ENCODE data around the gene CDH18.

CDH18 gene

GRCh38 chr5:19986806-19987205, 1.2 kb downstream of the CDH18 start:
- no peak overlapping the region for H3K27ac Mint-ChIP-seq (ENCODE audit: low read depth)

GRCh38 chr5:19986031-19986619, 1.9 kb downstream of the CDH18 start:
- ATAC-seq (replicated peaks; ENCODE audit: extremely low read depth, poor library complexity, severe bottlenecking) (no peak), DNase-seq (ENCODE audit: low spot score in 2 of 2) (no peak)
- H3K27me3 Mint-ChIP-seq = no peaks in the 10 kb centered on the region
- H3K36me3 Mint-ChIP-seq (ENCODE audit: insufficient read depth) = no peaks in the 10 kb centered on the region
- no peak overlapping the region for H3K4me3 Mint-ChIP-seq
- H3K4me1 Mint-ChIP-seq = no peaks in the 10 kb centered on the region
- H3K9me3 Mint-ChIP-seq = peaks cover 34% of the 10 kb centered on the region
- H3K27ac Mint-ChIP-seq (ENCODE audit: low read depth) = no peak overlapping the region

More at GRCh38 chr5:19986806-19987205, 1.2 kb downstream of the CDH18 start:
- peaks cover 28% of the 10 kb centered on the region for H3K9me3 Mint-ChIP-seq
- no peak for DNase-seq (ENCODE audit: low spot score in 2 of 2)
- H3K4me3 Mint-ChIP-seq = no peak overlapping the region
- H3K4me1 Mint-ChIP-seq = no peaks in the 10 kb centered on the region
- no peaks in the 10 kb centered on the region for H3K36me3 Mint-ChIP-seq (ENCODE audit: insufficient read depth)
- no peak for ATAC-seq (replicated peaks; ENCODE audit: extremely low read depth, poor library complexity, severe bottlenecking)
- H3K27me3 Mint-ChIP-seq = no peaks in the 10 kb centered on the region

- DNase-seq (ENCODE audit: low spot score in 2 of 2) = no peak
- no peaks in the 10 kb centered on the region for H3K36me3 Mint-ChIP-seq (ENCODE audit: insufficient read depth)
- H3K9me3 Mint-ChIP-seq = peaks cover 37% of the 10 kb centered on the region
- no peak for ATAC-seq (replicated peaks; ENCODE audit: extremely low read depth, poor library complexity, severe bottlenecking)
- H3K4me1 Mint-ChIP-seq = no peaks in the 10 kb centered on the region
- no peaks in the 10 kb centered on the region for H3K27me3 Mint-ChIP-seq
- H3K27ac Mint-ChIP-seq (ENCODE audit: low read depth) = no peak overlapping the region
- H3K4me3 Mint-ChIP-seq = no peak overlapping the region
Observed at GRCh38 chr5:19978476-19978875, 9.5 kb downstream of the CDH18 start.

- Mint-ChIP-seq H3K4me3 (no peak overlapping the region), H3K9me3 (peaks cover 39% of the 10 kb centered on the region), H3K4me1 (no peaks in the 10 kb centered on the region), H3K27me3 (no peaks in the 10 kb centered on the region), H3K36me3 (ENCODE audit: insufficient read depth) (no peaks in the 10 kb centered on the region), H3K27ac (ENCODE audit: low read depth) (no peak overlapping the region)
- no peak for DNase-seq (ENCODE audit: low spot score in 2 of 2)
- ATAC-seq (replicated peaks; ENCODE audit: extremely low read depth, poor library complexity, severe bottlenecking) = no peak
Observed at GRCh38 chr5:19977099-19977498, 10.9 kb downstream of the CDH18 start.

DNA sequence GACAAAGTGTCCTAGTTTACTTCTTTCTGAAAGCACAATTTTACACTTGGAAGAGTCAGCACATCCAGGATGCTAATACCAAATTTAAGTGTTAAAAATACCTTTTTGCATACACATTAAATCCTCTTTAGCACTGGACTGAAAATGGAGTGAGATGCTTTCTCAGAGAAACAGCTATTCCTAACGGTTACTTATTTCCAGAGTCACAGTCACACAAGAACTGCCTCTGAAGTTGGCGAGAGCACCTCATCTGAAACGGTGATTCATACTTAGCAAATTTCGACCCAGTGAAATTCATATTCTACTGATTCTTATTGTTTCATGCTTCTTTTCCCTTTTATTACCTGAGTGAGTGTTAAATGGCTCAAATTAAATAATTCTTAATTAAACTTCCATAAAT, 12.2 kb downstream of the CDH18 start:
- no peaks in the 10 kb centered on the region for H3K27me3 Mint-ChIP-seq
- no peaks in the 10 kb centered on the region for H3K4me1 Mint-ChIP-seq
- no peaks in the 10 kb centered on the region for H3K36me3 Mint-ChIP-seq (ENCODE audit: insufficient read depth)
- ATAC-seq (replicated peaks; ENCODE audit: extremely low read depth, poor library complexity, severe bottlenecking) = no peak
- peaks cover 32% of the 10 kb centered on the region for H3K9me3 Mint-ChIP-seq
- no peak overlapping the region for H3K27ac Mint-ChIP-seq (ENCODE audit: low read depth)
- no peak for DNase-seq (ENCODE audit: low spot score in 2 of 2)
- H3K4me3 Mint-ChIP-seq = no peak overlapping the region

- no peaks in the 10 kb centered on the region for H3K27me3 Mint-ChIP-seq
- no peaks in the 10 kb centered on the region for H3K36me3 Mint-ChIP-seq (ENCODE audit: insufficient read depth)
- no peak for DNase-seq (ENCODE audit: low spot score in 2 of 2)
- H3K9me3 Mint-ChIP-seq = peaks cover 7% of the 10 kb centered on the region
- ATAC-seq (replicated peaks; ENCODE audit: extremely low read depth, poor library complexity, severe bottlenecking) = no peak
- H3K4me3 Mint-ChIP-seq = no peak overlapping the region
- H3K27ac Mint-ChIP-seq (ENCODE audit: low read depth) = no peak overlapping the region
- H3K4me1 Mint-ChIP-seq = no peaks in the 10 kb centered on the region
Observed at GRCh38 chr5:19960451-19960850, 27.5 kb downstream of the CDH18 start.

DNA sequence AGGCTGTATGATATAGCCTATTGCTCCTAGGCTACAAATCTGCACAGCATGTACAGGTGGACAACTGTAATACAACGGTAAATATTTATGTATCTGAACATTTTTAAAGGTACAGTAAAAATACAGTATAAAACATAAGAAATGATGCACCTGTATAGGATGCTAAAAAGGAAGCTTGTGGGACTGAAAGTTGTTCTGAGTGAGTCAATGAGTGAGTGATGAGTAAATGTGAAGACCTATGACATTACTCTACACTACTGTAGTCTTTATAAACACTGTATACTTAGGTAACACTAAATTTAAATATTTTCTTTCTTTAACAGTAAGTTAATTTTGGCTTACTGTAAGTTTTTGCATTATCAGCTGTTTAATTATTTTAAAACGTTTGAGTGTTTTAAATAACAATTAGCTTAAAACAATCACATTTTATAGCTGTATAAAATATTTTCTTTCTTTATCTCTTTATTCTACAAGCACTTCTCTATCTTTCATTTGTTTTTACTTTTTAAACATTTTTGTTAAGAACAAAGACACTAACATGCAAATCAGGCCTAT, 28.1 kb downstream of the CDH18 start:
- DNase-seq (ENCODE audit: low spot score in 2 of 2) (no peak), ATAC-seq (replicated peaks; ENCODE audit: extremely low read depth, poor library complexity, severe bottlenecking) (no peak)
- Mint-ChIP-seq H3K9me3 (peaks cover 11% of the 10 kb centered on the region), H3K4me1 (no peaks in the 10 kb centered on the region), H3K27ac (ENCODE audit: low read depth) (no peak overlapping the region), H3K4me3 (no peak overlapping the region), H3K27me3 (no peaks in the 10 kb centered on the region), H3K36me3 (ENCODE audit: insufficient read depth) (no peaks in the 10 kb centered on the region)

GRCh38 chr5:19950897-19951296, 37.1 kb downstream of the CDH18 start:
- Mint-ChIP-seq H3K36me3 (ENCODE audit: insufficient read depth) (no peaks in the 10 kb centered on the region), H3K27ac (ENCODE audit: low read depth) (no peak overlapping the region), H3K4me1 (no peaks in the 10 kb centered on the region)

DNA sequence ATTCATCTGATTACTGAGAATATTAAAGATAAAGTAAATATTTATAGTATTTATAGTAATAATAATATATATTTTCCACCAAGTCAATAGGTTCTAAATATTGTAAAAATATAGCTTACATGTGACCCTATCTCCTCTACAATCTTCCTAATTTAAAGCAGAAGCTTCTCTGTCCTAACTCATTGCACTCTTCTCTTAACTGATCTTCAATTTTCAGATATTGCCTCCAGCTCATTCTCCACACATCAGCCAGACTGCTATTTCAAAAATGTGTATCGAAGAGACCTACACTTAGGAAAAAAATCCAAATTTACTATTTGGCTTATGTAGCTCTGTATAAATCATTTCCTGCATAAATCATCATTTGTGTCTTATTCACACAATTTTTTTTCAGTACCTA, 47.8 kb downstream of the CDH18 start:
- Mint-ChIP-seq H3K4me1 (no peaks in the 10 kb centered on the region), H3K4me3 (no peak overlapping the region), H3K36me3 (ENCODE audit: insufficient read depth) (no peaks in the 10 kb centered on the region), H3K9me3 (peaks cover 15% of the 10 kb centered on the region), H3K27me3 (no peaks in the 10 kb centered on the region), H3K27ac (ENCODE audit: low read depth) (no peak overlapping the region)
- ATAC-seq (replicated peaks; ENCODE audit: extremely low read depth, poor library complexity, severe bottlenecking) = no peak
- no peak for DNase-seq (ENCODE audit: low spot score in 2 of 2)

More at GRCh38 chr5:19950897-19951296, 37.1 kb downstream of the CDH18 start:
- no peaks in the 10 kb centered on the region for H3K27me3 Mint-ChIP-seq
- H3K4me3 Mint-ChIP-seq = no peak overlapping the region
- H3K9me3 Mint-ChIP-seq = peaks cover 17% of the 10 kb centered on the region
- ATAC-seq (replicated peaks; ENCODE audit: extremely low read depth, poor library complexity, severe bottlenecking) (no peak), DNase-seq (ENCODE audit: low spot score in 2 of 2) (no peak)

GRCh38 chr5:19930451-19930850, 57.5 kb downstream of the CDH18 start:
- H3K27ac Mint-ChIP-seq (ENCODE audit: low read depth) = no peak overlapping the region

DNA sequence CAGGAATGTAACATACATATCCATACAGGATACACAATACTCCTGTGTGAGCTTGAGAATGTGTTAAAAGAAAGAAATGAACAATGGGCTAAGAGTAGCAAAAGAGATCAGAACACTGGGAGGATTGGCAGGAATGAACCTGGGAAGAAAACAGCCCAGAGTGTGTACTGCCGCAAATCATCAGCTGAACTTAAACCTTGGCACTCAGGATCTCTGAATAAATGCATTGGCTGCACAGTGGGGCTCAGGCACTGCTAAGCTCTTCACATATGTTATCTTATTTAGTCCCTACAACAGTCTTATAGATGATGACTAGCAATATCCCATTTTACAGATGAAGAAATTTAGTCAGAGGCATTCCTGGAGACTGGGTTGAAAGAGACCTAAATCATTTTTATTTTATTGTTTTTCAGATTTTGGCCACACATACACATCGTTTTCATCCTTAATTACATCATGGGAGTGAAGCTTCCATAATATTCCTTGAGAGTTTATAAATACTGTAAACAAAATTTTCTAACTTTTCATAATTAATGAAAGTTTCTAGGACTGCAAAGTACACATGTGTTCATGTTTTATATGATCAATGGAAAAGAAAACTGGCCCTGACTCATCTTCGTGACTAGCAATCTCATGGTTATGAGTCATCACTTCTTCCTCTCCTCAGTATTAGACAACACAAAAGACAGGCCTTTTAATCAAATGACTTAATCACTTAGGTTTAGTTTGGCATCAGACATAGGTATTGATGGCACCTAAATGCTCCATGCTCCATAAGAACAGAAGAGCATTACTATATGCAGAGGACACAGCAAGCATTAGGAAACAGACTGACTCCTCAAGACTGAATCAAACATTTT, 59.2 kb downstream of the CDH18 start:
- H3K4me3 Mint-ChIP-seq = no peak overlapping the region

More at GRCh38 chr5:19930451-19930850, 57.5 kb downstream of the CDH18 start:
- no peaks in the 10 kb centered on the region for H3K27me3 Mint-ChIP-seq
- no peak overlapping the region for H3K4me3 Mint-ChIP-seq
- no peaks in the 10 kb centered on the region for H3K4me1 Mint-ChIP-seq
- peaks cover 17% of the 10 kb centered on the region for H3K9me3 Mint-ChIP-seq
- no peak for DNase-seq (ENCODE audit: low spot score in 2 of 2)
- no peaks in the 10 kb centered on the region for H3K36me3 Mint-ChIP-seq (ENCODE audit: insufficient read depth)
- ATAC-seq (replicated peaks; ENCODE audit: extremely low read depth, poor library complexity, severe bottlenecking) = no peak

DNA sequence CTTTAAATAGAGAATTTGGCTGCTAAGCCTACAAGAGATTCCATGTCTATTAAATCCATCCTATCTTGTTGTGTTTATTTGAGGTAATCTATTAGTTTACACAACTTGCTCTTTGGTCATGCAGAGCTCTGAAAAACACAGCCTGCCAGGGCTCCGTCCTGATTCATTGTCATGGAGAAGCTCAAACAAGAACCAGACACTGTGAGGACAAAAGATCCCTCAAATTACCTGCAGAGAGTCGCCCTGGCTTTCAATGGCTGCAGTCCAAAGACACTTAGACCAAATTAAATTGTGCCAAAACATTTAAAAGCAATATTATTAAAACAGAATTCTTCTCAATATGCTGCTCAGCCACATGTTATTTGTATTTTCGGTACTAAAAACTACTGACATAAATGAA, 60.1 kb downstream of the CDH18 start:
- no peaks in the 10 kb centered on the region for H3K36me3 Mint-ChIP-seq (ENCODE audit: insufficient read depth)
- no peak overlapping the region for H3K4me3 Mint-ChIP-seq
- H3K27ac Mint-ChIP-seq (ENCODE audit: low read depth) = no peak overlapping the region
- ATAC-seq (replicated peaks; ENCODE audit: extremely low read depth, poor library complexity, severe bottlenecking) = no peak
- H3K4me1 Mint-ChIP-seq = no peaks in the 10 kb centered on the region
- DNase-seq (ENCODE audit: low spot score in 2 of 2) = no peak
- H3K9me3 Mint-ChIP-seq = peaks cover 17% of the 10 kb centered on the region
- no peaks in the 10 kb centered on the region for H3K27me3 Mint-ChIP-seq

More for the DNA sequence above, 59.2 kb downstream of the CDH18 start:
- ATAC-seq (replicated peaks; ENCODE audit: extremely low read depth, poor library complexity, severe bottlenecking) (no peak), DNase-seq (ENCODE audit: low spot score in 2 of 2) (no peak)
- Mint-ChIP-seq H3K27ac (ENCODE audit: low read depth) (no peak overlapping the region), H3K36me3 (ENCODE audit: insufficient read depth) (no peaks in the 10 kb centered on the region), H3K9me3 (peaks cover 17% of the 10 kb centered on the region), H3K4me1 (no peaks in the 10 kb centered on the region), H3K27me3 (no peaks in the 10 kb centered on the region)

DNA sequence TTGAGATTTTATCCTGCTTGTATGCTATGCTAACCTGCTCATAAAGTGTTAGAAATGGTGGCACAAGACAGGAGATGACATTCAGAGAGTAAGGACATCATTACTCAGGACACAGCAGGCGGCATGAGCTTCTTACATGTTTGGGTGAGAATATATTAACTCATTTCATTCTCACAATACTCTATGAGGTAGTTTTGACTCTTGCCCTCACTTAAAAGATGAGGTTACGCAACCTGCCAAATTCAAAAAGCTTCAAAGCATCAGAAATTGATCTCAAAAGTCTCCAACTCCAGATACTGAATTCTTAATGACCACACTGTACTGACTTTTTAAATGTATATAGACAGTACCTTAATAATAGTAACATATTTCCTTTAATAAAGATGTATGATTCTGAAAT, 60.8 kb downstream of the CDH18 start:
- H3K36me3 Mint-ChIP-seq (ENCODE audit: insufficient read depth) = no peaks in the 10 kb centered on the region
- H3K4me1 Mint-ChIP-seq = no peaks in the 10 kb centered on the region
- ATAC-seq (replicated peaks; ENCODE audit: extremely low read depth, poor library complexity, severe bottlenecking) (no peak), DNase-seq (ENCODE audit: low spot score in 2 of 2) (no peak)
- no peak overlapping the region for H3K27ac Mint-ChIP-seq (ENCODE audit: low read depth)
- no peak overlapping the region for H3K4me3 Mint-ChIP-seq
- peaks cover 11% of the 10 kb centered on the region for H3K9me3 Mint-ChIP-seq
- no peaks in the 10 kb centered on the region for H3K27me3 Mint-ChIP-seq
